ENCODE measurements around the gene AKIP1. TPM values are rescaled to one million over a fixed set of nuclear protein-coding genes. Genes with fewer than 3 reads are reported as not detected.

The AKIP1 gene
- total RNA-seq, 1 experiment from 2014 or later, result 26.0 TPM

DNA sequence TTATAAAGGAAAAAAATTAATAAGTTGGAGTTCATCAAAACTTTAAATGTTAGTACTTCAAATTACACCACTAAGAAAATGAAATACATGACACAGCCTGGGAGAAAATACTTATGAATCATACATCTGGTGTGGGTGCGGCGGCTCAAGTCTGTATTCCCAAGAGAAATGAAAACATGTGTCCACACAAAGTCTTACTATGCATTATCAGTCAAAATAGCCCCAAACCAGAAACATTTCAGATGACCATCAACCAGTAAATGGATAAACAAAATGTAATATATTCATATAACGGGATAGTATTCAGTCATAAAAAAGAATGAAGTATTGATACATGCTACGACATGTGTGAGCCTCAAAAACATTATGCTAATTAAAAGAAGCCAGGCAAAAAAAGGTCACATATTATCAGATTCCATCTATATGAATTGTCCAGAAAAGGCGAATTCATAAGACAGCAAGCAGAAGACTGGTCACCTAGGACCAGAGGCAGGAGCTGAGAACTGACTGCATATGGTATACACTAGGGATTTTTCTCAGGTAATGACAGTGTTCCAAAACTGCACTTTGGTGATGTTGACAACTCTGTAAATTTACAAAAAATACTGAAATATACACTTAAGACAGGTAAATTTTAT lies 5.3 kb upstream of the AKIP1 start:
- peaks cover 31% of the 10 kb centered on the region for H3K27me3 Mint-ChIP-seq (ENCODE audit: low read depth)
- DNase-seq (ENCODE audit: low spot score), result no peak
- peaks cover 9% of the 10 kb centered on the region; the same call in 1 of the 2 replicates for H3K4me1 Mint-ChIP-seq
- H3K4me3 Mint-ChIP-seq, result no peak overlapping the region
- CTCF ChIA-PET, result no interaction called here
- POLR2A ChIA-PET, result no interaction called here
- TF ChIP-seq ZNF423 (CRISPR knock-in tag; IDR thresholded peaks at IDR 0.05) (no peak), TCF7 (CRISPR knock-in tag; IDR thresholded peaks at IDR 0.05; ENCODE audit: low read depth) (no peak), ATF1 (CRISPR knock-in tag; IDR thresholded peaks at IDR 0.05) (no peak), HMGA2 (CRISPR knock-in tag; IDR thresholded peaks at IDR 0.05) (no peak), CREM (CRISPR knock-in tag; IDR thresholded peaks at IDR 0.05) (no peak), GRHL2 (CRISPR knock-in tag; IDR thresholded peaks at IDR 0.05; ENCODE audit: insufficient replicate concordance, severe bottlenecking) (no peak), JAZF1 (CRISPR knock-in tag; IDR thresholded peaks at IDR 0.05) (no peak), TP53 (CRISPR knock-in tag; IDR thresholded peaks at IDR 0.05) (no peak)
- TF ChIP-seq, protein P1, sequence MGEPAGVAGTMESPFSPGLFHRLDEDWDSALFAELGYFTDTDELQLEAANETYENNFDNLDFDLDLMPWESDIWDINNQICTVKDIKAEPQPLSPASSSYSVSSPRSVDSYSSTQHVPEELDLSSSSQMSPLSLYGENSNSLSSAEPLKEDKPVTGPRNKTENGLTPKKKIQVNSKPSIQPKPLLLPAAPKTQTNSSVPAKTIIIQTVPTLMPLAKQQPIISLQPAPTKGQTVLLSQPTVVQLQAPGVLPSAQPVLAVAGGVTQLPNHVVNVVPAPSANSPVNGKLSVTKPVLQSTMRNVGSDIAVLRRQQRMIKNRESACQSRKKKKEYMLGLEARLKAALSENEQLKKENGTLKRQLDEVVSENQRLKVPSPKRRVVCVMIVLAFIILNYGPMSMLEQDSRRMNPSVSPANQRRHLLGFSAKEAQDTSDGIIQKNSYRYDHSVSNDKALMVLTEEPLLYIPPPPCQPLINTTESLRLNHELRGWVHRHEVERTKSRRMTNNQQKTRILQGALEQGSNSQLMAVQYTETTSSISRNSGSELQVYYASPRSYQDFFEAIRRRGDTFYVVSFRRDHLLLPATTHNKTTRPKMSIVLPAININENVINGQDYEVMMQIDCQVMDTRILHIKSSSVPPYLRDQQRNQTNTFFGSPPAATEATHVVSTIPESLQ (CRISPR knock-in tag; IDR thresholded peaks at IDR 0.05), result no peak
- TF ChIP-seq, protein P2, sequence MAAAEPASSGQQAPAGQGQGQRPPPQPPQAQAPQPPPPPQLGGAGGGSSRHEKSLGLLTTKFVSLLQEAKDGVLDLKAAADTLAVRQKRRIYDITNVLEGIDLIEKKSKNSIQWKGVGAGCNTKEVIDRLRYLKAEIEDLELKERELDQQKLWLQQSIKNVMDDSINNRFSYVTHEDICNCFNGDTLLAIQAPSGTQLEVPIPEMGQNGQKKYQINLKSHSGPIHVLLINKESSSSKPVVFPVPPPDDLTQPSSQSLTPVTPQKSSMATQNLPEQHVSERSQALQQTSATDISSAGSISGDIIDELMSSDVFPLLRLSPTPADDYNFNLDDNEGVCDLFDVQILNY (CRISPR knock-in tag; IDR thresholded peaks at IDR 0.05), result no peak
- H3K36me3 Mint-ChIP-seq, result peaks cover 8% of the 10 kb centered on the region
- H3K27ac Mint-ChIP-seq, result no peak overlapping the region
- no peak for ATAC-seq
- peaks cover 11% of the 10 kb centered on the region for H3K9me3 Mint-ChIP-seq

DNA sequence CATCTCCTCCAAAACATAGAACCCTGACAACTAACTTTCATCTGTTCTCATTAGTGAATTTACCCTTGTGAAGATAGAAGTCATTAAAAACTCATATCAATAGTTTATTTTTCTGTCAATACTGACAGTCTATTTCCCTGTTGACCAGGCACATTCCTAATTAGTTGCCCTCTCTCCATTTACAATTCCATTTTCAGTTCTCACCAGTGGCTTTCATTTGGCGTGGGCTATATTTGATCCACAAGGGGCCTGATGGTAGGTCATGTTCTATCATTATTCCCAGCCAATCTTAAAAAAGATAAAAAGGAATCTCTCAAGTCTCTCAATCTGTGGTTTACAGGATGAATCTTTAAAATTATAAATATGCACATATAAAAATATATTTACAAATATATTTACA lies 3.9 kb upstream of the AKIP1 start:
- DNase-seq (ENCODE audit: low spot score) (no peak), ATAC-seq (no peak)
- peaks cover 6% of the 10 kb centered on the region for H3K9me3 Mint-ChIP-seq
- H3K4me1 Mint-ChIP-seq, result peaks cover 9% of the 10 kb centered on the region
- H3K27me3 Mint-ChIP-seq (ENCODE audit: low read depth), result peaks cover 31% of the 10 kb centered on the region
- TF ChIP-seq, protein P3, sequence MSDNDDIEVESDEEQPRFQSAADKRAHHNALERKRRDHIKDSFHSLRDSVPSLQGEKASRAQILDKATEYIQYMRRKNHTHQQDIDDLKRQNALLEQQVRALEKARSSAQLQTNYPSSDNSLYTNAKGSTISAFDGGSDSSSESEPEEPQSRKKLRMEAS (CRISPR knock-in tag; IDR thresholded peaks at IDR 0.05), result no peak
- no peak for TF ChIP-seq HMGA2 (CRISPR knock-in tag; IDR thresholded peaks at IDR 0.05)
- TF ChIP-seq TEAD1 (CRISPR knock-in tag; IDR thresholded peaks at IDR 0.05), result no peak
- no peak for TF ChIP-seq ZNF423 (CRISPR knock-in tag; IDR thresholded peaks at IDR 0.05)
- no peak overlapping the region for H3K27ac Mint-ChIP-seq
- no peak overlapping the region for H3K4me3 Mint-ChIP-seq
- CTCF ChIA-PET, result no interaction called here
- H3K36me3 Mint-ChIP-seq, result peaks cover 4% of the 10 kb centered on the region; the same call in 1 of the 2 replicates
- POLR2A ChIA-PET, result no interaction called here

DNA sequence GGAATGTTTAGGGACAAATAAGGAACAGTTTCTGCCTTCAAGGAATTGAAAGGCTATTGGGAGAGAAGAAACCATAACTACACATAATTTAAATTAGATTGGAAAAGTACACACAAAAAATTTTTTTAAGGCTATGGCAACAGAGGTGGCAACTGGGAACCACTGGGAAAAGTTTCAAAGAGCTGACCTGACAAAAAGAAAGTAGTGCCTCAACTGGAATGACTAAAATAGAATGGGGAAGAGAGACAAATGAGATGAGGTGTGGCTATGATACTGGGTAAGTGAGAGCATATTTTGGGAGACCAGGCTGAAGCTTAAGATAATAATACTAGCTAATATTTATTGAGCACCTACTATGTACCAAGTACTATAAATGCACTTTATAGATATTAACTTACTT lies 2.9 kb upstream of the AKIP1 start:
- H3K27ac Mint-ChIP-seq, result no peak overlapping the region
- H3K9me3 Mint-ChIP-seq, result no peaks in the 10 kb centered on the region
- no peak for ATAC-seq
- H3K27me3 Mint-ChIP-seq (ENCODE audit: low read depth), result peaks cover 28% of the 10 kb centered on the region
- CTCF ChIA-PET, result no interaction called here
- H3K36me3 Mint-ChIP-seq, result no peaks in the 10 kb centered on the region
- no peak for DNase-seq (ENCODE audit: low spot score)
- peaks cover 13% of the 10 kb centered on the region for H3K4me1 Mint-ChIP-seq
- POLR2A ChIA-PET, result no interaction called here
- H3K4me3 Mint-ChIP-seq, result no peak overlapping the region
- TF ChIP-seq CBFB (CRISPR knock-in tag; IDR thresholded peaks at IDR 0.05; ENCODE audit: low read depth) (no peak), GABPB1 (CRISPR knock-in tag; IDR thresholded peaks at IDR 0.05) (no peak), ZNF219 (CRISPR knock-in tag; IDR thresholded peaks at IDR 0.05; ENCODE audit: borderline replicate concordance) (no peak), SMAD3 (CRISPR knock-in tag; IDR thresholded peaks at IDR 0.05; ENCODE audit: borderline replicate concordance) (no peak), ZNF423 (CRISPR knock-in tag; IDR thresholded peaks at IDR 0.05) (no peak), MXD4 (CRISPR knock-in tag; IDR thresholded peaks at IDR 0.05; ENCODE audit: borderline replicate concordance) (no peak), ESRRA (CRISPR knock-in tag; IDR thresholded peaks at IDR 0.05; ENCODE audit: borderline replicate concordance) (no peak), ZNF263 (CRISPR knock-in tag; IDR thresholded peaks at IDR 0.05; ENCODE audit: low read depth) (no peak), SOX15 (CRISPR knock-in tag; IDR thresholded peaks at IDR 0.05) (no peak)
- TF ChIP-seq, protein P4, sequence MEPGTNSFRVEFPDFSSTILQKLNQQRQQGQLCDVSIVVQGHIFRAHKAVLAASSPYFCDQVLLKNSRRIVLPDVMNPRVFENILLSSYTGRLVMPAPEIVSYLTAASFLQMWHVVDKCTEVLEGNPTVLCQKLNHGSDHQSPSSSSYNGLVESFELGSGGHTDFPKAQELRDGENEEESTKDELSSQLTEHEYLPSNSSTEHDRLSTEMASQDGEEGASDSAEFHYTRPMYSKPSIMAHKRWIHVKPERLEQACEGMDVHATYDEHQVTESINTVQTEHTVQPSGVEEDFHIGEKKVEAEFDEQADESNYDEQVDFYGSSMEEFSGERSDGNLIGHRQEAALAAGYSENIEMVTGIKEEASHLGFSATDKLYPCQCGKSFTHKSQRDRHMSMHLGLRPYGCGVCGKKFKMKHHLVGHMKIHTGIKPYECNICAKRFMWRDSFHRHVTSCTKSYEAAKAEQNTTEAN (CRISPR knock-in tag; IDR thresholded peaks at IDR 0.05), result no peak
- TF ChIP-seq, protein P5, sequence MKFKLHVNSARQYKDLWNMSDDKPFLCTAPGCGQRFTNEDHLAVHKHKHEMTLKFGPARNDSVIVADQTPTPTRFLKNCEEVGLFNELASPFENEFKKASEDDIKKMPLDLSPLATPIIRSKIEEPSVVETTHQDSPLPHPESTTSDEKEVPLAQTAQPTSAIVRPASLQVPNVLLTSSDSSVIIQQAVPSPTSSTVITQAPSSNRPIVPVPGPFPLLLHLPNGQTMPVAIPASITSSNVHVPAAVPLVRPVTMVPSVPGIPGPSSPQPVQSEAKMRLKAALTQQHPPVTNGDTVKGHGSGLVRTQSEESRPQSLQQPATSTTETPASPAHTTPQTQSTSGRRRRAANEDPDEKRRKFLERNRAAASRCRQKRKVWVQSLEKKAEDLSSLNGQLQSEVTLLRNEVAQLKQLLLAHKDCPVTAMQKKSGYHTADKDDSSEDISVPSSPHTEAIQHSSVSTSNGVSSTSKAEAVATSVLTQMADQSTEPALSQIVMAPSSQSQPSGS (CRISPR knock-in tag; IDR thresholded peaks at IDR 0.05; ENCODE audit: borderline replicate concordance, low read depth), result no peak
- TF ChIP-seq, protein P6, sequence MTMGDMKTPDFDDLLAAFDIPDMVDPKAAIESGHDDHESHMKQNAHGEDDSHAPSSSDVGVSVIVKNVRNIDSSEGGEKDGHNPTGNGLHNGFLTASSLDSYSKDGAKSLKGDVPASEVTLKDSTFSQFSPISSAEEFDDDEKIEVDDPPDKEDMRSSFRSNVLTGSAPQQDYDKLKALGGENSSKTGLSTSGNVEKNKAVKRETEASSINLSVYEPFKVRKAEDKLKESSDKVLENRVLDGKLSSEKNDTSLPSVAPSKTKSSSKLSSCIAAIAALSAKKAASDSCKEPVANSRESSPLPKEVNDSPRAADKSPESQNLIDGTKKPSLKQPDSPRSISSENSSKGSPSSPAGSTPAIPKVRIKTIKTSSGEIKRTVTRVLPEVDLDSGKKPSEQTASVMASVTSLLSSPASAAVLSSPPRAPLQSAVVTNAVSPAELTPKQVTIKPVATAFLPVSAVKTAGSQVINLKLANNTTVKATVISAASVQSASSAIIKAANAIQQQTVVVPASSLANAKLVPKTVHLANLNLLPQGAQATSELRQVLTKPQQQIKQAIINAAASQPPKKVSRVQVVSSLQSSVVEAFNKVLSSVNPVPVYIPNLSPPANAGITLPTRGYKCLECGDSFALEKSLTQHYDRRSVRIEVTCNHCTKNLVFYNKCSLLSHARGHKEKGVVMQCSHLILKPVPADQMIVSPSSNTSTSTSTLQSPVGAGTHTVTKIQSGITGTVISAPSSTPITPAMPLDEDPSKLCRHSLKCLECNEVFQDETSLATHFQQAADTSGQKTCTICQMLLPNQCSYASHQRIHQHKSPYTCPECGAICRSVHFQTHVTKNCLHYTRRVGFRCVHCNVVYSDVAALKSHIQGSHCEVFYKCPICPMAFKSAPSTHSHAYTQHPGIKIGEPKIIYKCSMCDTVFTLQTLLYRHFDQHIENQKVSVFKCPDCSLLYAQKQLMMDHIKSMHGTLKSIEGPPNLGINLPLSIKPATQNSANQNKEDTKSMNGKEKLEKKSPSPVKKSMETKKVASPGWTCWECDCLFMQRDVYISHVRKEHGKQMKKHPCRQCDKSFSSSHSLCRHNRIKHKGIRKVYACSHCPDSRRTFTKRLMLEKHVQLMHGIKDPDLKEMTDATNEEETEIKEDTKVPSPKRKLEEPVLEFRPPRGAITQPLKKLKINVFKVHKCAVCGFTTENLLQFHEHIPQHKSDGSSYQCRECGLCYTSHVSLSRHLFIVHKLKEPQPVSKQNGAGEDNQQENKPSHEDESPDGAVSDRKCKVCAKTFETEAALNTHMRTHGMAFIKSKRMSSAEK (CRISPR knock-in tag; IDR thresholded peaks at IDR 0.05; ENCODE audit: borderline replicate concordance), result no peak
